Ishikawa (cell line): ENCODE data around the gene PRR23B.

ENCODE experiments used
- CEBPB ChIP-seq: IDR thresholded peaks from 2 replicates; pipeline ENCODE4 v1.6.1; 2012
- EP300 ChIP-seq: IDR thresholded peaks from 2 replicates; pipeline ENCODE4 v1.6.1; 2012; ENCODE audit warnings: borderline replicate concordance
- TAF1 ChIP-seq: IDR thresholded peaks from 2 replicates; pipeline ENCODE4 v1.6.1; 2012; ENCODE audit warnings: low read depth, mild to moderate bottlenecking
- USF1 ChIP-seq: IDR thresholded peaks from 2 replicates; pipeline ENCODE4 v1.6.1; 2012

- no peak for TF ChIP-seq TAF1
- no peak for TF ChIP-seq USF1
- no peak for TF ChIP-seq CEBPB
- TF ChIP-seq EP300: no peak
These were observed 11.7 kb upstream of the PRR23B start for GRCh38 chr3:139032326-139033002.
